GM19099 (cell line): Measurements from ENCODE around the gene RNF31.

ENCODE experiments used
- POLR2A ChIP-seq: IDR thresholded peaks from 3 replicates; pipeline ENCODE4 v1.6.1; 2011; ENCODE audit warnings: low read depth; ENCODE audit not compliant: insufficient read length; ENCODE audit errors: extremely low read depth

The RNF31 gene

GRCh38 chr14:24177891-24178290 is 30.6 kb downstream of the RNF31 start:
- no peak for TF ChIP-seq POLR2A

- TF ChIP-seq POLR2A: no peak
Observed at GRCh38 chr14:24178399-24179178, 31.3 kb downstream of the RNF31 start.

GRCh38 chr14:24179294-24179960 is 32.1 kb downstream of the RNF31 start:
- no peak for TF ChIP-seq POLR2A

GRCh38 chr14:24179961-24180796 is 32.9 kb downstream of the RNF31 start:
- no peak for TF ChIP-seq POLR2A

GRCh38 chr14:24181371-24182077 is 34.2 kb downstream of the RNF31 start:
- TF ChIP-seq POLR2A: peak; percentile 13

- TF ChIP-seq POLR2A: no peak
Observed at GRCh38 chr14:24182110-24182882, 35.0 kb downstream of the RNF31 start.

GRCh38 chr14:24183014-24183481 is 35.8 kb downstream of the RNF31 start:
- TF ChIP-seq POLR2A: no peak

GRCh38 chr14:24184104-24184970 is 37.0 kb downstream of the RNF31 start:
- TF ChIP-seq POLR2A: no peak

- no peak for TF ChIP-seq POLR2A
Observed at GRCh38 chr14:24185026-24185425, 37.7 kb downstream of the RNF31 start.

- no peak for TF ChIP-seq POLR2A
Observed at GRCh38 chr14:24185741-24186140, 38.4 kb downstream of the RNF31 start.

- TF ChIP-seq POLR2A: no peak
Observed at GRCh38 chr14:24186831-24187538, 39.7 kb downstream of the RNF31 start.

- TF ChIP-seq POLR2A: no peak
Observed at GRCh38 chr14:24187539-24187915, 40.2 kb downstream of the RNF31 start.
